ENCODE measurements around the gene ETS1.

- no peak for TF ChIP-seq POLR2A (IDR thresholded peaks at IDR 0.05)
- TF ChIP-seq CTCF (IDR thresholded peaks at IDR 0.05), result no peak
Observed at GRCh38 chr11:128532016-128532571, 55.3 kb downstream of the ETS1 start.

Data from prostate gland (tissue), 2 donors.